ENCODE results near the gene HAGHL.

DNA sequence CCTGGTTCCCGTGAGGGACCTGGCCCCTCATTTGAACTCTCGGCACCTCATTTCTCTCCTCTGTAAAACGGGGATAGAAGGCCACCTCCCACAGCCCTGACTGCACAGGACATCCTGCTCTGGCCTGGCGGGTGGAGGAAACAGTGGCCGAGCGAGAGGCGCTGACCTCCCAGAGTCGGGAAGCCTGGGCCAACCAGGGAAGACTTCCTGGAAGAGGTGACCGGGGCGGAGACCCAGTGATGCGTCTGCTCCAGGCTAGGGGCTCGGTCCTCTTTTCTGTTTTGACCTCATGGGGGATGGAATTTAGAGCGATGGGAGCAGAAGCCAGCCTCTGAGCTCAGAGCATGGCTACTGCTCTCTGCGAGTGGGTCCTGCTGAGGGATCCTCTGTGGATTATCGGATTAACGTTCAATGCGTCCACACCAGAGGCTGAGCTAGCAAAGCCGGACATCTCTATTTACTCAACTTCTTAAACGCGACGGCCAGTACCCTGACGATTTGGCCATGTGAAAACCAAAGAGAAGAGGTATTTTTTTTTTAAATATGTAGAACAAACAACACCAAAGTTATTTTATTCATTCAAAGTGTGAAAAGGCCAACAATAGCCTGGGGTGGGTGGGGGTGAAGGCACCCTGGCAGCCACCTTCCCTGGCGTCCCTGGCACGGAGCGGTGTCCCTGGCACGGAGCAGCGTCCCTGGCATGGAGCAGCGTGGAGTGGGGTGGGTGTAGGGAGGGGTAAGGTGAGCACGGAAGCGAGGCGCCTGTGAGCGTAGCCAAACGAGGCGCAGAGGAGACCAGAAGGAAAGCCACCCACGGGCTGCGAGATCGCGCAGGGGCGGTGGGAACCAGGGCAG lies 24.5 kb downstream of the HAGHL start:
- TF ChIP-seq, protein P1, sequence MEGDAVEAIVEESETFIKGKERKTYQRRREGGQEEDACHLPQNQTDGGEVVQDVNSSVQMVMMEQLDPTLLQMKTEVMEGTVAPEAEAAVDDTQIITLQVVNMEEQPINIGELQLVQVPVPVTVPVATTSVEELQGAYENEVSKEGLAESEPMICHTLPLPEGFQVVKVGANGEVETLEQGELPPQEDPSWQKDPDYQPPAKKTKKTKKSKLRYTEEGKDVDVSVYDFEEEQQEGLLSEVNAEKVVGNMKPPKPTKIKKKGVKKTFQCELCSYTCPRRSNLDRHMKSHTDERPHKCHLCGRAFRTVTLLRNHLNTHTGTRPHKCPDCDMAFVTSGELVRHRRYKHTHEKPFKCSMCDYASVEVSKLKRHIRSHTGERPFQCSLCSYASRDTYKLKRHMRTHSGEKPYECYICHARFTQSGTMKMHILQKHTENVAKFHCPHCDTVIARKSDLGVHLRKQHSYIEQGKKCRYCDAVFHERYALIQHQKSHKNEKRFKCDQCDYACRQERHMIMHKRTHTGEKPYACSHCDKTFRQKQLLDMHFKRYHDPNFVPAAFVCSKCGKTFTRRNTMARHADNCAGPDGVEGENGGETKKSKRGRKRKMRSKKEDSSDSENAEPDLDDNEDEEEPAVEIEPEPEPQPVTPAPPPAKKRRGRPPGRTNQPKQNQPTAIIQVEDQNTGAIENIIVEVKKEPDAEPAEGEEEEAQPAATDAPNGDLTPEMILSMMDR (IDR thresholded peaks at IDR 0.05) = no peak
- no peak for TF ChIP-seq POLR2A (IDR thresholded peaks at IDR 0.05)
